G401.6 (cell line): ENCODE data around the gene PELI2.

Experiments used
- FAIRE-seq: peaks from 2 replicates; lab custom pipeline; 2012; peaks lifted over from hg19 to GRCh38; lab: Jason Lieb, UNC

The PELI2 gene

DNA sequence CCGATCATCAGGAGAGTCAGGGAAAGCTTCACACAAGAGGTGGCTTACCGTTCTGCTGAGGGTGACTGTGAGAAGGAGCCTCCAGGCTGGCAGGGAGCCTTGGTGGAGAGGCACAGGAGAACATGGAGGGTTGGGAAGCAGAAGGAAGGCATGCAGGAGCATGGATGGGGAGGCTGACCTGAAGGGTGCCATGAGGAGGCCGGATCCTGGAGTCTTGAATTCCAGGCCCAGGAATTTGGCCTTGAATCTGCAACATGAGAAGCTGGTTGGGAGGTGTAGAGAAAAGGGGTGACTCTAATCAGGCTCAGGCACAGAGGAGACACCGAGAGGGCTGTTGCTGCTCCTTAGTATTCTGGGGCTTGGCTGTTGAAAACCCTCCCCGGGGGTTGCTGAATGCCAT, 130.2 kb downstream of the PELI2 start:
- FAIRE-seq = no peak

DNA sequence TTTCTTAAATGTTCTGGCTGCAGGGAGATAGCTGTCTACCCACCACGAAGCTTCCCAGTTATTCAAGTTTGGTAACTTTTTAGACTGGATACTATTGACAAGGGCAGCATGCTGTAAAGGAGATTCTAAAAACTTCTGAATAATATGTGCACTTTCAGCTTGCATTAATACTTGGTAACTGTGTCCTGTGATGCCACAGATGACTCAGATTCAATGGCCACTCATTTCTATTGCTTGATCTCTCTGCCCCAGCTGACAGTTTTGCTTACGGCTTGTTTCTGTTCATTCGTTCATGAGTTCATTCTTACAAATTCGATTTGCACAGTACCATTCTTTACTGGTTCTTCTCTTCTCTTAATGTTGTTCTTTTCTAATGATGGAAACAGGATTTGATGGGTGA, 142.8 kb downstream of the PELI2 start:
- no peak for FAIRE-seq

GRCh38 chr14:56262530-56262929, 144.3 kb downstream of the PELI2 start:
- FAIRE-seq = no peak

- no peak for FAIRE-seq
These were observed 149.8 kb downstream of the PELI2 start for GRCh38 chr14:56268039-56268438.

GRCh38 chr14:56268673-56269072, 150.5 kb downstream of the PELI2 start:
- no peak for FAIRE-seq

DNA sequence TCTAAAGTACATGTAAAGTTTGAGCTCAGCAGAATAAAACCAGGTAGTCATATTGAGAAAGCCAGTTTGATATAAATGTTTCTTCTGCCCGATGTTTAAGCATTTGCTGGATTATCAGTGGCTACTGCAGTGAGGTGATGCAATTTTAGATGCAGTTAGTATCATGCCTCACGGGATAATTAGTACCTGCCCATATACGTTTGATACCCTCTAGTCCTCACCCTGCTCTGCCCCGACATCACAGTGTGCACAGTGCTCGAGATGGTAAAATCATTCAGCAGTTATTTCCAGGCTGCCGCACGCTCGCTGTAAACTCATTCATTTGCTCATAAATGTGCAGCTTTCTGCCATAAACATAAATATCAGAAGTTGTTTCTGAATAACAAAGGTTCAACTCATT, 152.7 kb downstream of the PELI2 start:
- FAIRE-seq = no peak

GRCh38 chr14:56271970-56272369, 153.8 kb downstream of the PELI2 start:
- no peak for FAIRE-seq

DNA sequence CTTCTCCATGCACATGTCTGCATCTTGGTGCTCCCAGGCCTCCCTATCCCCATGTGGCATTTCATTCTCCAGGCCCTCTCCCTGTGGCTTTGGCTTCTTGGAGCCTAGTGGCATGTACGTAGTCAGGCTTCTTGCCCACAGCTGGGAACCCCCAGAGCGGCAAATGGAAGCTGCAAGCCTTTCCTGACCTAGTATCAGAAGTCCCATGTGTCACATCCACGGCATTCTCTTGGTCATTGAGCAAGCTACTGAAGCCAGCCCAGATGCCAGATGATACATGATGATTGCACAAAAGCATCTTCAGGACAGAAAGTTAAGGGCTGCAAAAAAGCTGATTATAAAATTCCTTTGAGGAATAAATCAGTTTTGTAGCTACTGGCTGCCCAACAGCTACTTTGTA, 154.9 kb downstream of the PELI2 start:
- no peak for FAIRE-seq

- no peak for FAIRE-seq
These were observed 155.7 kb downstream of the PELI2 start for GRCh38 chr14:56273951-56274350.

DNA sequence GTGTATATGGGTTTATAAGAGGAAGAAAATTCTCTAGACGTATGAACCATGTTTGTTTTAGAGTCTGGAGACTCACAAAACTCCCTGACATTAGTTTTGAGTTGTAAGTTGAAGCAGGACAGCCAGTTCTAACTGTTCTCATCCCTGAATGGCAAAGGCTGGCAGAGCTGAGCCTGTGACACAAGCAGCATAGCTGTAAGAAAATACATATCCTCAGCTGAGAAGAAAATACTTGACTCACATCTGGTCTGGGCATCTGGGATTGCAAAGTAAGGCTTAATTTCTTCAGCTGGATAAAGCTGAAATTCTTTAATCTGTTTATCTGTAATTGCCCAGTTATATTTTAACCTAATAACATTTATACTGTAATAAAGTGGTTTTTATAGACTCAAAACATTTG, 156.3 kb downstream of the PELI2 start:
- FAIRE-seq = no peak

DNA sequence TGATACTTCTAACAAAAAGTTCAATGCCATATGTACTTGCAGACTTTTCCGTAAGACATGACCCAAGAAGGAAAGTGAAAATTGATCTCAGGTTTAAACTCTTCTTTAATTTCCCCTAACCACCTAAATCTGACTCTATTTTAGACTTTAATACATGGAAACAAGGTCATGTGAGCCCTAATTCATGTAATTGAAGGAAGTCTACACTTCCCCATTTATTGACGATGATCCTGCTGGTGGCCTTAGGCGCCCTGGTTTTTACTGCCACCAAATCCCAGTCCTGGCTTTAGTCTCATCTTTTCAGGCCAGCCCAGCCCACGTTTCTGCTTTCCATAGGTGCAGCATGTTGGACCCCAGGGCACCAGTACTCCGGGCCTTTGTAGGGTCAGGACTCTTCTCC, 157.9 kb downstream of the PELI2 start:
- FAIRE-seq = no peak

GRCh38 chr14:56278383-56278782, 160.2 kb downstream of the PELI2 start:
- peak; percentile 15 for FAIRE-seq

GRCh38 chr14:56280843-56281242, 162.6 kb downstream of the PELI2 start:
- peak; percentile 34 for FAIRE-seq

- FAIRE-seq = no peak
These were observed 164.0 kb downstream of the PELI2 start for GRCh38 chr14:56282179-56282578.

DNA sequence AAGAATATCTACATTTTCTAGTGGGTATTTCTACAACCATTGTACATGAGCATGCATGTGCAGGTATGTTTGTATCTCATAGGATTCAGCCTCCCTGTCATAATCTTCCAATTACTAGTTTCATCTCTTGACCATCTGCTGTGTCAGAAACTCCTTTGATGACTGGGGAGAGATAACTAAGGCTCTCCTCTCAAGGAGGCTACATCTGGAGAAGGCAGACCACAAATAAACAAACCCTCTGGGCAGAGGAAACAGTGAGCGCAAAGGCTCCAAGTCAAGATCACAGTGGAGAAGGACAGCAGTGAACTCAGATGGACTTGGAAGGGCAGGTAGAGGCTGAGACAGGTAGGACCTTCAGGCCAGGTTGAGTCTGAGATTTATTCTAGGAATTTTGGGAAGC, 166.4 kb downstream of the PELI2 start:
- no peak for FAIRE-seq

DNA sequence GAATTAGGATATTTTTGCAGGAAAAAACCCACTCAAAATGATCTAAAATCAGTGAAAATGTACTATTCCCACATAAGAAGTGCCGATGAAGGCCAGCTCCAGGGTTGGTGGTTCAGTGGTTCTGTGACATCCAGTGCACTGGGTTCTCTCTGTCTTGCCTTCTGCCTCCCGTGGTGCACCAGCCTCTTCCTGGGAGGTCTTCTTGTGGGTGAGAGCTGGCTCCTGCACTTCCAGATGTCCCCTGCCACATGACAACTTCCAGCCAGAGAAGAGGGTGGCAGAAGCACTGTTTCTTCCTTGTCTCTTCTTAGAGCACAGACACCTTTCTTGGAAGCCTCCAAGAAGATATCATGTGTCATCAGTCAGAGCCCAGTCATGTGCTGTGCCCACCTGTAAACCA, 170.9 kb downstream of the PELI2 start:
- no peak for FAIRE-seq

GRCh38 chr14:56290195-56290594, 172.0 kb downstream of the PELI2 start:
- FAIRE-seq = no peak

GRCh38 chr14:56292970-56293369, 174.8 kb downstream of the PELI2 start:
- FAIRE-seq = no peak

GRCh38 chr14:56293506-56293905, 175.3 kb downstream of the PELI2 start:
- no peak for FAIRE-seq

GRCh38 chr14:56294128-56294527, 175.9 kb downstream of the PELI2 start:
- FAIRE-seq = no peak

GRCh38 chr14:56295743-56296142, 177.5 kb downstream of the PELI2 start:
- FAIRE-seq = no peak

- FAIRE-seq = no peak
These were observed 179.2 kb downstream of the PELI2 start for GRCh38 chr14:56297449-56297848.

- FAIRE-seq = no peak
These were observed 181.2 kb downstream of the PELI2 start for GRCh38 chr14:56299306-56299984.

GRCh38 chr14:56300495-56300894, 182.3 kb downstream of the PELI2 start:
- no peak for FAIRE-seq

GRCh38 chr14:56304456-56304855, 186.2 kb downstream of the PELI2 start:
- FAIRE-seq = no peak
